Caco-2 (cell line): Measurements from ENCODE around the gene MEIOB. TPM values are rescaled to one million over a fixed set of nuclear protein-coding genes. Genes with fewer than 3 reads are reported as not detected.

Experiments used
- BruUV-seq: library from RNA; stranded (reverse); fragments of 400-500 nt; replicated peaks from 2 replicates; lab custom pipeline; 2021; lab: Mats Ljungman, UMichigan
- CTCF ChIA-PET: fragments of 300-600 bp; sonication (Branson Sonifier 250); formaldehyde crosslinking; loops from one replicate; lab custom pipeline; 2022; ENCODE audit warnings: antibody characterized with exemption; lab: Charles Lee
- POLR2A ChIA-PET: fragments of 300-600 bp; sonication (Branson Sonifier 250); formaldehyde crosslinking; loops from one replicate; lab custom pipeline; 2022; ENCODE audit warnings: antibody characterized with exemption; lab: Charles Lee
- DNase-seq, 2 experiments: peaks; one replicate each; pipeline versions ENCODE4 v3.0.0 to v3.0.0-alpha.2; 2020 to 2022
- H3K27me3 ChIP-seq: replicated peaks from 2 replicates; pipeline ENCODE4 v1.6.0; 2011; ENCODE audit warnings: low read length; ENCODE audit not compliant: control insufficient read depth, insufficient read depth
- H3K36me3 ChIP-seq: 2 replicates; pipeline ENCODE4 v1.5.1; 2011; ENCODE audit warnings: low read length; ENCODE audit not compliant: control insufficient read depth, insufficient read depth
- H3K4me1 ChIP-seq: fragments of 250-450 bp; sonication (Bioruptor Pico); 2 replicates; pipeline ENCODE4 v1.5.1; 2020; ENCODE audit warnings: mild to moderate bottlenecking
- H3K4me3 ChIP-seq: 2 replicates; pipeline ENCODE4 v1.5.1; 2011; ENCODE audit warnings: low read depth, mild to moderate bottlenecking, control low read depth, low read length
- H3K9me3 ChIP-seq: fragments of 250-450 bp; sonication (Bioruptor Pico); 2 replicates; pipeline ENCODE4 v1.5.1; 2020; ENCODE audit warnings: mild to moderate bottlenecking, moderate library complexity
- H3K27ac Mint-ChIP-seq: one replicate; pipeline ENCODE4 v1.8.0; 2022; ENCODE audit warnings: mixed read lengths; ENCODE audit not compliant: unreplicated experiment
- H3K27me3 Mint-ChIP-seq: one replicate; pipeline ENCODE4 v1.8.0; 2022; ENCODE audit warnings: mixed read lengths; ENCODE audit not compliant: insufficient read depth, unreplicated experiment
- H3K36me3 Mint-ChIP-seq: one replicate; pipeline ENCODE4 v1.8.0; 2022; ENCODE audit warnings: mild to moderate bottlenecking, mixed read lengths; ENCODE audit not compliant: insufficient read depth, unreplicated experiment
- H3K4me1 Mint-ChIP-seq: one replicate; pipeline ENCODE4 v1.8.0; 2022; ENCODE audit warnings: low read depth, mixed read lengths; ENCODE audit not compliant: unreplicated experiment
- H3K4me3 Mint-ChIP-seq: one replicate; pipeline ENCODE4 v1.8.0; 2022; ENCODE audit warnings: mild to moderate bottlenecking, moderate library complexity, mixed read lengths; ENCODE audit not compliant: unreplicated experiment
- H3K9me3 Mint-ChIP-seq: one replicate; pipeline ENCODE4 v1.8.0; 2022; ENCODE audit warnings: mixed read lengths; ENCODE audit not compliant: unreplicated experiment
- CTCF ChIP-seq, 2 experiments: fragments of 200-600 bp in 1 of 2; IDR thresholded peaks; 1 replicate in 1 of 2; 2 replicates in 1 of 2; pipeline versions ENCODE4 v1.5.1 to v1.8.0; 2011 to 2022; ENCODE audit warnings: antibody characterized with exemption in 1 of 2, control low read depth in 1 of 2, inconsistent platforms in 1 of 2, low read depth in 1 of 2, low read length in 1 of 2, mild to moderate bottlenecking in 1 of 2, moderate library complexity in 1 of 2; ENCODE audit not compliant: insufficient read depth in 1 of 2, severe bottlenecking in 1 of 2, unreplicated experiment in 1 of 2
- intact Hi-C: fragments of 100-400 bp; cut with micrococcal nuclease; formaldehyde crosslinking; loops from one replicate; pipeline ENCODE4 v1.10.0; 2022; ENCODE audit not compliant: unreplicated experiment
- total RNA-seq: library from RNA; stranded (reverse); gene quantifications from 2 replicates; pipeline ENCODE4 v1.2.3, GENCODE V29; 2022

MEIOB gene
- total RNA-seq, 1 experiment from 2014 or later, result not detected

- Mint-ChIP-seq H3K9me3 (no peaks in the 10 kb centered on the region), H3K36me3 (peaks cover 18% of the 10 kb centered on the region), H3K27ac (no peak overlapping the region), H3K4me1 (no peaks in the 10 kb centered on the region), H3K4me3 (no peak overlapping the region), H3K27me3 (no peaks in the 10 kb centered on the region)
- ChIA-PET POLR2A (no interaction called here), CTCF (no interaction called here)
- no peaks in the 10 kb centered on the region for H3K9me3 ChIP-seq
- no peaks in the 10 kb centered on the region for H3K4me1 ChIP-seq
- TF ChIP-seq CTCF (IDR thresholded peaks at IDR 0.05; ENCODE audit: insufficient read depth in 1 of 2, low read depth in 1 of 2, low read length in 1 of 2, severe bottlenecking in 1 of 2, unreplicated experiment in 1 of 2), result no peak
- BruUV-seq, result no TSS peak
- intact Hi-C loops, result loop anchor here (5.0 kb wide), 1 partner anchor 38 kb away; the partner anchor contains the start of genes NUBP2 and SPSB3
- DNase-seq, result no peak
- H3K36me3 ChIP-seq, result peaks cover 1% of the 10 kb centered on the region; the same call in 1 of the 2 replicates
- H3K4me3 ChIP-seq, result no peak overlapping the region
- H3K27me3 ChIP-seq, result no peaks in the 10 kb centered on the region
Measured at GRCh38 chr16:1820096-1820945, 51.6 kb downstream of the MEIOB start.

GRCh38 chr16:1819611-1820010, 52.4 kb downstream of the MEIOB start:
- no peak overlapping the region for H3K4me3 Mint-ChIP-seq

More at GRCh38 chr16:1819611-1820010, 52.4 kb downstream of the MEIOB start:
- Histone ChIP-seq H3K9me3 (no peaks in the 10 kb centered on the region), H3K4me1 (no peaks in the 10 kb centered on the region), H3K36me3 (peaks cover 1% of the 10 kb centered on the region; the same call in 1 of the 2 replicates), H3K27me3 (no peaks in the 10 kb centered on the region), H3K4me3 (no peak overlapping the region)
- H3K27ac Mint-ChIP-seq, result no peak overlapping the region
- no peak for TF ChIP-seq CTCF (IDR thresholded peaks at IDR 0.05; ENCODE audit: insufficient read depth in 1 of 2, low read depth in 1 of 2, low read length in 1 of 2, severe bottlenecking in 1 of 2, unreplicated experiment in 1 of 2)
- BruUV-seq, result no TSS peak
- ChIA-PET CTCF (no interaction called here), POLR2A (no interaction called here)
- DNase-seq, result no peak
- no peaks in the 10 kb centered on the region for H3K4me1 Mint-ChIP-seq
- no peaks in the 10 kb centered on the region for H3K9me3 Mint-ChIP-seq
- H3K27me3 Mint-ChIP-seq, result no peaks in the 10 kb centered on the region
- peaks cover 21% of the 10 kb centered on the region for H3K36me3 Mint-ChIP-seq
- intact Hi-C loops, result loop anchor here (5.0 kb wide), 1 partner anchor 37 kb away; the partner anchor contains the start of genes NUBP2 and SPSB3
